Astrocyte (in vitro differentiated cells and primary cell): ENCODE measurements around the gene DENND6B. TPM values are rescaled to one million over a fixed set of nuclear protein-coding genes. Genes with fewer than 3 reads are reported as not detected.

Experiments
- DNase-seq: peaks from one replicate; pipeline ENCODE4 v3.0.0-alpha.2; 2010; ENCODE audit warnings: low read depth
- FAIRE-seq: peaks from 2 replicates; lab custom pipeline; 2011; peaks lifted over from hg19 to GRCh38; lab: Jason Lieb, UNC
- H2AFZ ChIP-seq: 2 replicates; pipeline ENCODE4 v1.6.0; 2012; ENCODE audit warnings: low read depth, low read length, inconsistent platforms
- H3K27ac ChIP-seq: 2 replicates; pipeline ENCODE4 v1.5.1; 2011; ENCODE audit warnings: low read depth, low read length, inconsistent platforms
- H3K27me3 ChIP-seq: 2 replicates; pipeline ENCODE4 v1.6.0; 2011; ENCODE audit warnings: low read length, inconsistent platforms; ENCODE audit not compliant: insufficient read depth
- H3K36me3 ChIP-seq: 2 replicates; pipeline ENCODE4 v1.5.1; 2011; ENCODE audit warnings: low read length, inconsistent platforms; ENCODE audit not compliant: insufficient read depth
- H3K4me1 ChIP-seq: 2 replicates; pipeline ENCODE4 v1.5.1; 2011; ENCODE audit warnings: low read length, inconsistent platforms; ENCODE audit not compliant: insufficient read depth
- H3K4me2 ChIP-seq: 2 replicates; pipeline ENCODE4 v1.6.0; 2012; ENCODE audit warnings: low read length, inconsistent platforms
- H3K4me3 ChIP-seq: 2 replicates; pipeline ENCODE4 v1.5.1; 2011; ENCODE audit warnings: low read depth, mild to moderate bottlenecking, low read length, inconsistent platforms; ENCODE audit not compliant: insufficient read depth
- H3K79me2 ChIP-seq: 2 replicates; pipeline ENCODE4 v1.6.0; 2012; ENCODE audit warnings: mild to moderate bottlenecking, low read length, inconsistent platforms; ENCODE audit not compliant: insufficient read depth
- H3K9ac ChIP-seq: 2 replicates; pipeline ENCODE4 v1.6.0; 2012; ENCODE audit warnings: mild to moderate bottlenecking, low read length, inconsistent platforms
- H3K9me3 ChIP-seq: 2 replicates; pipeline ENCODE4 v1.5.1; 2012; ENCODE audit warnings: low read depth, mild to moderate bottlenecking, low read length, inconsistent platforms; ENCODE audit not compliant: insufficient read depth
- H4K20me1 ChIP-seq: 2 replicates; pipeline ENCODE4 v1.6.0; 2012; ENCODE audit warnings: low read length, inconsistent platforms; ENCODE audit not compliant: insufficient read depth
- H3K27ac Mint-ChIP-seq: one replicate; pipeline ENCODE4 v1.8.0; 2021; ENCODE audit warnings: mild to moderate bottlenecking, mixed read lengths; ENCODE audit not compliant: unreplicated experiment
- H3K27me3 Mint-ChIP-seq: one replicate; pipeline ENCODE4 v1.8.0; 2021; ENCODE audit warnings: low read depth, mixed read lengths; ENCODE audit not compliant: unreplicated experiment
- H3K36me3 Mint-ChIP-seq: one replicate; pipeline ENCODE4 v1.8.0; 2021; ENCODE audit warnings: low read depth, mixed read lengths; ENCODE audit not compliant: unreplicated experiment
- H3K4me1 Mint-ChIP-seq: one replicate; pipeline ENCODE4 v1.8.0; 2021; ENCODE audit warnings: low read depth, mixed read lengths; ENCODE audit not compliant: unreplicated experiment
- H3K4me3 Mint-ChIP-seq: one replicate; pipeline ENCODE4 v1.8.0; 2021; ENCODE audit warnings: mild to moderate bottlenecking, moderate library complexity, mixed read lengths; ENCODE audit not compliant: unreplicated experiment
- H3K9me3 Mint-ChIP-seq: one replicate; pipeline ENCODE4 v1.8.0; 2021; ENCODE audit warnings: mild to moderate bottlenecking, mixed read lengths; ENCODE audit not compliant: unreplicated experiment
- CTCF ChIP-seq: IDR thresholded peaks from 2 replicates; pipeline ENCODE4 v1.5.1; 2011; ENCODE audit warnings: low read depth, mild to moderate bottlenecking, inconsistent platforms, low read length, moderate library complexity; ENCODE audit not compliant: insufficient read depth
- EZH2 ChIP-seq: IDR thresholded peaks from 2 replicates; pipeline ENCODE4 v1.6.1; 2012; ENCODE audit warnings: mild to moderate bottlenecking, low read length, inconsistent platforms; ENCODE audit not compliant: insufficient read depth
- total RNA-seq: library from RNA; stranded (reverse); gene quantifications from 2 replicates; pipeline ENCODE4 v1.2.1, GENCODE V29; 2021

The DENND6B gene
- total RNA-seq, 1 donor from 2014 or later, result 5.4 TPM

DNA sequence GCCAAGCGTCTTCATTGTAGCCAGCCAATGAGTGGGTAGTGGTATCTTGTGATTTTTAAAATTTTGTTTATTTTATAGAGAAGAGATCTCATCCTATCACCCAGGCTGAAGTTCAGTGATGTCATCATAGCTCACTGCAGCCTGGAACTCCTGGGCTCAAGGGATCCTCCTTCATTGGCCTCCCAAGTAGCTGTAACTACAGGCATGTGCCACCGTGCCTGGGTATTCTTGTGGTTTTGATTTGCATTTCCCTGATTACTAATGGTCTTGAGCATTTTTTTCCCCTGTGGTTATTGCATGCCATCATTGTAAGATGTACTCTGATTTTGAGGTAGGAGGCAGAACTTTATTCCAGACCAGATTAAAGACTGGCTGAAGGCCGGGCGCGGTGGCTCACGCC is 2.4 kb upstream of the DENND6B start:
- Mint-ChIP-seq H3K36me3 (no peaks in the 10 kb centered on the region), H3K9me3 (no peaks in the 10 kb centered on the region), H3K27me3 (peaks cover 7% of the 10 kb centered on the region), H3K4me3 (peak overlapping the region; percentile 68), H3K27ac (peak overlapping the region; percentile 75), H3K4me1 (peaks cover 26% of the 10 kb centered on the region)
- Histone ChIP-seq H4K20me1 (peaks cover 15% of the 10 kb centered on the region), H3K27me3 (no peaks in the 10 kb centered on the region), H3K9me3 (no peaks in the 10 kb centered on the region), H3K4me3 (no peak overlapping the region), H2AFZ (no peak overlapping the region), H3K79me2 (peaks cover 14% of the 10 kb centered on the region), H3K36me3 (no peaks in the 10 kb centered on the region), H3K4me2 (no peak overlapping the region), H3K4me1 (peaks cover 25% of the 10 kb centered on the region), H3K9ac (no peak overlapping the region), H3K27ac (peak overlapping the region; percentile 26)
- DNase-seq (peak; percentile 66), FAIRE-seq (no peak)
- TF ChIP-seq CTCF (no peak), EZH2 (no peak)

GRCh38 chr22:50327711-50328019 is 853 bp upstream of the DENND6B start:
- FAIRE-seq (no peak), DNase-seq (no peak)
- TF ChIP-seq CTCF (no peak), EZH2 (no peak)
- Mint-ChIP-seq H3K27ac (peak overlapping the region; percentile 62), H3K36me3 (no peaks in the 10 kb centered on the region), H3K4me1 (peaks cover 26% of the 10 kb centered on the region), H3K27me3 (peaks cover 7% of the 10 kb centered on the region), H3K9me3 (no peaks in the 10 kb centered on the region), H3K4me3 (peak overlapping the region; percentile 79)
- H3K27ac ChIP-seq, result peak overlapping the region; percentile 79
- peak overlapping the region; percentile 93 for H3K4me2 ChIP-seq
- peaks cover 15% of the 10 kb centered on the region for H4K20me1 ChIP-seq
- peaks cover 14% of the 10 kb centered on the region for H3K79me2 ChIP-seq
- no peaks in the 10 kb centered on the region for H3K27me3 ChIP-seq
- H3K9me3 ChIP-seq, result no peaks in the 10 kb centered on the region
- no peaks in the 10 kb centered on the region for H3K36me3 ChIP-seq
- peak overlapping the region; percentile 87 for H3K9ac ChIP-seq
- H3K4me1 ChIP-seq, result peaks cover 25% of the 10 kb centered on the region
- H2AFZ ChIP-seq, result peak overlapping the region; percentile 97
- H3K4me3 ChIP-seq, result peak overlapping the region; percentile 69

DNA sequence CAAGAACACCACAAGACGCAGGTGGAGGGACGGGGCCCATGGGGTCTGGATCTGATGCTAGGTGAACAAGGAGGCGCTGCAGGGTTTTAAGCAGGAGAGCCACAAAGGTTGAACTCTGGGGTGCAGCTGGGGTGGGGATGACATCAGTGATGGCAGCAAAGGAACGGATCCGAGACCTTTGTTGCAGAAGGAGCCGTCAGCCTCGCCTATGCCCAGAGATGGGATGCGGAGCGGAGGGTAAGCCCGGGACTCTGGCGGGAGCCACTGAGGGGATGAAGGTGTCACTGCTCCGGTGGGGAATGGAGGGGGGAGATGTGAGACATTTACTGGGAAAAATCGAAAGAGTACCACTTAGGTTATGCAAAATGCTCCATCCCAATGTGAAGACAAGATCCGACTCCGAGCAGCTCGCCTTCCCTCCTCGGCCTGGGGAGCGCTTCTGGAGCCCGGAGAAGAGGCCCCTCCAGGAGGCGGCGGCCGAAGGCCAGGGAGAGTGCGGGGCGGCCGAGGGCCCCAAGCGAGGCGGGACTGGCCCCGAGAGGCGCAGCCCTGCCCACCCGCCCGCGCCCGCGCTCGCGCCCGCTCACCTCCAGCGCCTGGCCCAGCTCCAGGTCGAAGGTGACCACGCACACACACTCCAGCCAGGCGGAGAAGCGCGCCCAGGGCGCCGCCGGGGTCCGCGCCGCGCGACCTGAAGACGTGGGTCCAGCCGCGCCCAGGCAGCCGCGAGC is 422 bp downstream of the DENND6B start:
- H3K4me1 ChIP-seq, result peaks cover 25% of the 10 kb centered on the region
- H4K20me1 ChIP-seq, result peaks cover 15% of the 10 kb centered on the region
- peaks cover 7% of the 10 kb centered on the region for H3K27me3 Mint-ChIP-seq
- no peak for FAIRE-seq
- DNase-seq, result no peak
- peak overlapping the region; percentile 93 for H3K4me2 ChIP-seq
- peaks cover 26% of the 10 kb centered on the region for H3K4me1 Mint-ChIP-seq
- no peaks in the 10 kb centered on the region for H3K36me3 Mint-ChIP-seq
- H3K4me3 ChIP-seq, result peak overlapping the region; percentile 69
- H3K9ac ChIP-seq, result peak overlapping the region; percentile 64
- H3K4me3 Mint-ChIP-seq, result peak overlapping the region; percentile 89
- H3K27ac ChIP-seq, result peak overlapping the region; percentile 12
- H3K79me2 ChIP-seq, result peaks cover 14% of the 10 kb centered on the region
- H3K27me3 ChIP-seq, result no peaks in the 10 kb centered on the region
- H2AFZ ChIP-seq, result peak overlapping the region; percentile 78
- peak overlapping the region; percentile 59 for H3K27ac Mint-ChIP-seq
- H3K9me3 ChIP-seq, result no peaks in the 10 kb centered on the region
- no peaks in the 10 kb centered on the region for H3K36me3 ChIP-seq
- TF ChIP-seq EZH2 (no peak), CTCF (no peak)
- H3K9me3 Mint-ChIP-seq, result no peaks in the 10 kb centered on the region
